CD14-positive monocyte (primary cell): ENCODE measurements around the gene ADAMTS17. TPM values are rescaled to one million over a fixed set of nuclear protein-coding genes. Genes with fewer than 3 reads are reported as not detected.

Experiments used
- DNase-seq, 3 donors: peaks; one replicate each; pipeline ENCODE4 v3.0.0-alpha.2; 2011 to 2022
- H2AFZ ChIP-seq: 2 replicates; pipeline ENCODE4 v1.6.0; 2012; ENCODE audit warnings: mild to moderate bottlenecking, low read depth, low read length, inconsistent platforms; ENCODE audit not compliant: insufficient read depth, poor library complexity, severe bottlenecking
- H3K27ac ChIP-seq, 2 donors: 1 replicate in 1 of 2; 2 replicates in 1 of 2; pipeline ENCODE4 v1.5.1; 2012 to 2013; ENCODE audit warnings: low read length in 2 of 2, control low read depth in 1 of 2, inconsistent platforms in 1 of 2, low read depth in 1 of 2, mild to moderate bottlenecking in 1 of 2
- H3K27me3 ChIP-seq, 2 donors: one replicate each; pipeline versions ENCODE4 v1.6.0 to v1.6.1; 2011 to 2013; ENCODE audit warnings: low read length in 2 of 2; ENCODE audit not compliant: control insufficient read depth in 2 of 2, insufficient read depth in 2 of 2
- H3K36me3 ChIP-seq, 2 donors: replicated peaks in 1 of 2; 1 replicate in 1 of 2; 2 replicates in 1 of 2; pipeline versions ENCODE4 v1.5.1 to v1.6.1; 2012 to 2013; ENCODE audit warnings: low read length in 2 of 2, control low read depth in 1 of 2, inconsistent platforms in 1 of 2, mild to moderate bottlenecking in 1 of 2; ENCODE audit not compliant: insufficient read depth in 2 of 2, control insufficient read depth in 1 of 2
- H3K4me1 ChIP-seq, 2 donors: 1 replicate in 1 of 2; 2 replicates in 1 of 2; pipeline versions ENCODE4 v1.5.1 to v1.6.1; 2012 to 2013; ENCODE audit warnings: low read length in 2 of 2, control low read depth in 1 of 2, inconsistent platforms in 1 of 2, mild to moderate bottlenecking in 1 of 2, moderate library complexity in 1 of 2; ENCODE audit not compliant: insufficient read depth in 2 of 2, control insufficient read depth in 1 of 2
- H3K4me2 ChIP-seq: replicated peaks from 2 replicates; pipeline ENCODE3; 2012; ENCODE audit warnings: low read length, moderate library complexity, mild to moderate bottlenecking; ENCODE audit not compliant: poor library complexity, severe bottlenecking; ENCODE audit errors: extremely low read depth
- H3K4me3 ChIP-seq, 3 experiments: fragments of 200-600 bp in 1 of 3; sonication (generic) in 1 of 3; replicated peaks in 1 of 3; 1 replicate in 2 of 3; 2 replicates in 1 of 3; pipeline ENCODE4 v1.5.1; 2011 to 2013; ENCODE audit warnings: low read length in 3 of 3, mild to moderate bottlenecking in 3 of 3, control low read depth in 2 of 3, low read depth in 2 of 3, inconsistent platforms in 1 of 3, moderate library complexity in 1 of 3
- H3K79me2 ChIP-seq: 2 replicates; pipeline ENCODE4 v1.6.0; 2012; ENCODE audit warnings: mild to moderate bottlenecking, control low read depth, inconsistent platforms, low read length, moderate library complexity; ENCODE audit not compliant: insufficient read depth
- H3K9ac ChIP-seq: 2 replicates; pipeline ENCODE4 v1.6.0; 2017; ENCODE audit warnings: low read length, mild to moderate bottlenecking; ENCODE audit not compliant: insufficient read depth, poor library complexity, severe bottlenecking
- H3K9me3 ChIP-seq, 2 donors: replicated peaks in 1 of 2; 1 replicate in 1 of 2; 2 replicates in 1 of 2; pipeline versions ENCODE4 v1.5.1 to v1.6.1; 2012 to 2013; ENCODE audit warnings: low read length in 2 of 2, control low read depth in 1 of 2; ENCODE audit not compliant: control insufficient read depth in 1 of 2, insufficient read depth in 1 of 2
- H4K20me1 ChIP-seq: 2 replicates; pipeline ENCODE4 v1.6.0; 2012; ENCODE audit warnings: mild to moderate bottlenecking, low read length, control low read depth, moderate library complexity; ENCODE audit not compliant: insufficient read depth
- H3K27ac Mint-ChIP-seq, 7 donors: one replicate each; pipeline ENCODE4 v1.8.0; 2020; ENCODE audit warnings: mild to moderate bottlenecking in 7 of 7, mixed read lengths in 7 of 7, moderate library complexity in 6 of 7, inconsistent platforms in 2 of 7
- H3K27me3 Mint-ChIP-seq, 3 donors: one replicate each; pipeline ENCODE4 v1.8.0; 2021 to 2022; ENCODE audit warnings: low read depth in 3 of 3, mild to moderate bottlenecking in 3 of 3, mixed read lengths in 3 of 3, moderate library complexity in 3 of 3, inconsistent platforms in 1 of 3
- H3K36me3 Mint-ChIP-seq, 2 donors: one replicate each; pipeline ENCODE4 v1.8.0; 2020; ENCODE audit warnings: mixed read lengths in 2 of 2, inconsistent platforms in 1 of 2, mild to moderate bottlenecking in 1 of 2
- H3K4me1 Mint-ChIP-seq: one replicate; pipeline ENCODE4 v1.8.0; 2020; ENCODE audit warnings: mild to moderate bottlenecking, mixed read lengths
- H3K4me3 Mint-ChIP-seq, 2 donors: one replicate each; pipeline ENCODE4 v1.8.0; 2020; ENCODE audit warnings: mild to moderate bottlenecking in 2 of 2, mixed read lengths in 2 of 2, moderate library complexity in 1 of 2
- H3K9me3 Mint-ChIP-seq, 7 donors: one replicate each; pipeline ENCODE4 v1.8.0; 2020 to 2022; ENCODE audit warnings: mixed read lengths in 7 of 7, mild to moderate bottlenecking in 6 of 7, moderate library complexity in 6 of 7, inconsistent platforms in 2 of 7
- WGBS: methylation state at CpG from one replicate; pipeline ENCODE4 v1.1.5; 2013; ENCODE audit warnings: missing lambda C conversion rate; ENCODE audit not compliant: insufficient coverage; 5-methylcytosine and 5-hydroxymethylcytosine counted together
- intact Hi-C, 2 donors: fragments of 100-400 bp; cut with micrococcal nuclease; formaldehyde crosslinking; loops; one replicate each; pipeline versions ENCODE4 v1.15.0 to v1.15.1; 2023
- polyA plus RNA-seq, 3 donors: library from polyadenylated mRNA; depleted of rRNA in 1 of 3; unstranded in 2 of 3; stranded (reverse) in 1 of 3; fragments of 300-500 nt in 2 of 3; fragments of >200 nt in 1 of 3; fragmentation: Illumina TruSeq in 2 of 3; gene quantifications; 1 replicate in 2 of 3; 2 replicates in 1 of 3; pipeline ENCODE4 v1.2.3, GENCODE V29; 2012 to 2021
- TF ChIP-seq, protein P1 (sequence below): fragments of 200-600 bp; IDR thresholded peaks from one replicate; pipeline ENCODE4 v1.8.0; 2022; ENCODE audit warnings: antibody characterized with exemption, mild to moderate bottlenecking

Gene ADAMTS17
- polyA plus RNA-seq, 3 donors = 0.03 to 0.25 TPM; not detected in 1

GRCh38 chr15:100096248-100096600, 245.6 kb downstream of the ADAMTS17 start:
- Histone ChIP-seq H3K9ac (no peak overlapping the region), H3K4me1 (no peaks in the 10 kb centered on the region), H3K4me3 (no peak overlapping the region), H3K79me2 (no peaks in the 10 kb centered on the region), H3K27ac (no peak overlapping the region), H3K27me3 (no peaks in the 10 kb centered on the region), H3K9me3 (no peaks in the 10 kb centered on the region), H4K20me1 (no peaks in the 10 kb centered on the region), H3K36me3 (no peaks in the 10 kb centered on the region), H2AFZ (no peak overlapping the region), H3K4me2 (no peak overlapping the region)
- Mint-ChIP-seq H3K4me3 (no peak overlapping the region), H3K27ac (no peak overlapping the region), H3K4me1 (no peaks in the 10 kb centered on the region), H3K36me3 (no peaks in the 10 kb centered on the region), H3K27me3 (peaks cover 2 to 4% (median 3%) of the 10 kb centered on the region in 3 donors), H3K9me3 (peaks cover 0 to 14% (median 2%) of the 10 kb centered on the region in 7 donors)
- WGBS = 97% methylated on average over 3 of the region's 9 CpGs
- TF ChIP-seq, protein P1, sequence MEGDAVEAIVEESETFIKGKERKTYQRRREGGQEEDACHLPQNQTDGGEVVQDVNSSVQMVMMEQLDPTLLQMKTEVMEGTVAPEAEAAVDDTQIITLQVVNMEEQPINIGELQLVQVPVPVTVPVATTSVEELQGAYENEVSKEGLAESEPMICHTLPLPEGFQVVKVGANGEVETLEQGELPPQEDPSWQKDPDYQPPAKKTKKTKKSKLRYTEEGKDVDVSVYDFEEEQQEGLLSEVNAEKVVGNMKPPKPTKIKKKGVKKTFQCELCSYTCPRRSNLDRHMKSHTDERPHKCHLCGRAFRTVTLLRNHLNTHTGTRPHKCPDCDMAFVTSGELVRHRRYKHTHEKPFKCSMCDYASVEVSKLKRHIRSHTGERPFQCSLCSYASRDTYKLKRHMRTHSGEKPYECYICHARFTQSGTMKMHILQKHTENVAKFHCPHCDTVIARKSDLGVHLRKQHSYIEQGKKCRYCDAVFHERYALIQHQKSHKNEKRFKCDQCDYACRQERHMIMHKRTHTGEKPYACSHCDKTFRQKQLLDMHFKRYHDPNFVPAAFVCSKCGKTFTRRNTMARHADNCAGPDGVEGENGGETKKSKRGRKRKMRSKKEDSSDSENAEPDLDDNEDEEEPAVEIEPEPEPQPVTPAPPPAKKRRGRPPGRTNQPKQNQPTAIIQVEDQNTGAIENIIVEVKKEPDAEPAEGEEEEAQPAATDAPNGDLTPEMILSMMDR = no peak
- no peak for DNase-seq
- intact Hi-C loops = no loop called here

- H3K4me1 Mint-ChIP-seq = no peaks in the 10 kb centered on the region
- intact Hi-C loops = no loop called here
- Histone ChIP-seq H3K27ac (no peak overlapping the region), H4K20me1 (no peaks in the 10 kb centered on the region), H3K36me3 (no peaks in the 10 kb centered on the region), H3K9me3 (no peaks in the 10 kb centered on the region), H3K4me3 (no peak overlapping the region), H2AFZ (no peak overlapping the region), H3K27me3 (no peaks in the 10 kb centered on the region), H3K9ac (no peak overlapping the region), H3K4me1 (no peaks in the 10 kb centered on the region), H3K4me2 (no peak overlapping the region), H3K79me2 (no peaks in the 10 kb centered on the region)
- no peaks in the 10 kb centered on the region for H3K36me3 Mint-ChIP-seq
- peaks cover 0 to 4% (median 1%) of the 10 kb centered on the region in 3 donors for H3K27me3 Mint-ChIP-seq
- peaks cover 0 to 13% (median 2%) of the 10 kb centered on the region in 7 donors for H3K9me3 Mint-ChIP-seq
- H3K4me3 Mint-ChIP-seq = no peak overlapping the region
- TF ChIP-seq, protein P1 = no peak
- 82% methylated on average over 8 of the region's 13 CpGs for WGBS
- no peak for DNase-seq
- H3K27ac Mint-ChIP-seq = no peak overlapping the region
These were observed 246.1 kb downstream of the ADAMTS17 start for GRCh38 chr15:100095541-100096247.
